Central memory CD8-positive, alpha-beta T cell (primary cell): ENCODE results near the gene FBN3.
"Not testable (repeated sequence)": the region's sequence is repeated elsewhere in the genome, so short reads cannot be mapped to it uniquely, and the experiment has no call there.

Experiments
- ATAC-seq: fragments of 150-1000 bp; cut with Tn5 transposase; replicated peaks from 2 replicates; pipeline ENCODE4 v1.10.0; 2022; ENCODE audit warnings: mild to moderate bottlenecking, moderate FRiP score, moderate number of reproducible peaks; ENCODE audit not compliant: poor library complexity, severe bottlenecking; ENCODE audit errors: extremely low read depth
- DNase-seq, 2 donors: peaks; one replicate each; pipeline ENCODE4 v3.0.0; 2021; ENCODE audit warnings: low spot score in 2 of 2
- H3K27ac Mint-ChIP-seq: one replicate; pipeline ENCODE4 v1.8.0; 2022; ENCODE audit warnings: low read depth, mild to moderate bottlenecking, moderate library complexity, mixed read lengths
- H3K27me3 Mint-ChIP-seq: one replicate; pipeline ENCODE4 v1.8.0; 2022; ENCODE audit warnings: mixed read lengths
- H3K36me3 Mint-ChIP-seq: one replicate; pipeline ENCODE4 v1.8.0; 2022; ENCODE audit warnings: mild to moderate bottlenecking, moderate library complexity, mixed read lengths; ENCODE audit not compliant: insufficient read depth
- H3K4me1 Mint-ChIP-seq: one replicate; pipeline ENCODE4 v1.8.0; 2022; ENCODE audit warnings: mixed read lengths
- H3K4me3 Mint-ChIP-seq: one replicate; pipeline ENCODE4 v1.8.0; 2022; ENCODE audit warnings: mild to moderate bottlenecking, moderate library complexity, mixed read lengths
- H3K9me3 Mint-ChIP-seq: one replicate; pipeline ENCODE4 v1.8.0; 2022; ENCODE audit warnings: mixed read lengths

FBN3 gene

DNA sequence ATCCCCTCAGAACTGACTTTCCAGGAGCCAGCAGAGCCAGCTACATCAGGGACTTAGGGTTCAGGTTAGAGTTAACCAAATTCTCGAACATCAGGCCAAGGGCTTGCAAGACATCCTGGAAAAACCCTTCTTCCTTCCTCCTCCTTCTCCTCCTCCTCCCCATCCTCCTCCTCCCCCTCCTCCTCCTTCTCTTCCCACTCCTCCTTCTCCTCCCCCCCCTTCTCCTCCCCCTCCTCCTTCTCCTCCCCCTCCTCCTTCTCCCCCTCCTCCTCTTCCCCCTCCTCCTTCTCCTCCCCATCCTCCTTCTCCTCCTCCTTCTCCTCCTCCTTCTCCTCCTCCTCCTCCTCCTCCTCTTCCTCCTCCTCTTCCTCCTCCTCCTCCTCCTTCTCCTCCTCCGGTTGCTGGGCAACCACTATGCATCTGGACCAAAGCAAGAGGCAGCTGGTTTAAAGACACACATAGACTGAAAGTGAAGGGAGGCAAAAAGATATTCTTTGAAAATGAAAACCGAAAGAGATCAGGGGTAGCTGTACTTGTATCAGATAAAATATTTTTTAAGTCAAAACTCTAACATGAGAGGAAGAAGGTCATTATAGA lies 102.7 kb downstream of the FBN3 start:
- Mint-ChIP-seq H3K36me3 (peaks cover 2% of the 10 kb centered on the region), H3K27me3 (peaks cover 29% of the 10 kb centered on the region), H3K27ac (no peak overlapping the region), H3K4me1 (peaks cover 7% of the 10 kb centered on the region), H3K4me3 (no peak overlapping the region), H3K9me3 (no peaks in the 10 kb centered on the region)
- ATAC-seq, result no peak
- no peak for DNase-seq

DNA sequence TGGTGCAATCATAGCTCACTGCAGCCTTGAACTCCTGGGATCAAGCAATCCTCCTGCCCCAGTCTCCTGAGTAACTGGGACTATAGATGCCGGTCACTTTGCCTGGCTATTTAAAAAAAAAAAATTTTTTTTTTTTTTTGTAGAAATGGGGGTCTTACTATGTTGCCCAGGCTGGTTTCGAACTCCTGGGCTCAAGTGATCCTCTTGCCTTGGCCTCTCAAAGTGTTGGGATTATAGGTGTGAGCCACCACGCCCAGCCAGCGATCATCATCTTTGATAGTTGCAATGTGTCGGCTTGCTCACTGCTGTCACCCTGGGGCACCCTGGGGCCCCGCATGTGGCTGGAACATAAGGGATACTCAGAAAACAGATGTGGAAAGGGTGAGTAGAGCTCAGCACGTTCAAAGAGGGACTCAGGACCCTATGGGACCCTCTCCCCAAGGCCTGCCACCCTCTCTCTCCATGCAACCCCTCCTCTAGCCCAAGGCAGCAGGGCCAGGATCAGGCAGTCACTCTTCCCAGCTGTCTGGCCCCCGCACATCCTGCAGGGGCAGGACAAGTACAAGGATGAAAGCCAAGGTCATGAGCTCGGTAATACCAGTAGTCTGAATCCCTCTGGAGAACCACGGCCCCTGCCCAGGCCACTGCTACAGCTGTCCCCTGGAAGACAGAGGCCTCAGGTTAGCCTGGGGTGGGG lies 103.4 kb downstream of the FBN3 start:
- no peak overlapping the region for H3K27ac Mint-ChIP-seq
- H3K36me3 Mint-ChIP-seq, result peaks cover 2% of the 10 kb centered on the region
- H3K27me3 Mint-ChIP-seq, result peaks cover 35% of the 10 kb centered on the region
- H3K4me1 Mint-ChIP-seq, result peaks cover 7% of the 10 kb centered on the region
- no peaks in the 10 kb centered on the region for H3K9me3 Mint-ChIP-seq
- ATAC-seq, result no peak
- no peak for DNase-seq
- H3K4me3 Mint-ChIP-seq, result no peak overlapping the region

DNA sequence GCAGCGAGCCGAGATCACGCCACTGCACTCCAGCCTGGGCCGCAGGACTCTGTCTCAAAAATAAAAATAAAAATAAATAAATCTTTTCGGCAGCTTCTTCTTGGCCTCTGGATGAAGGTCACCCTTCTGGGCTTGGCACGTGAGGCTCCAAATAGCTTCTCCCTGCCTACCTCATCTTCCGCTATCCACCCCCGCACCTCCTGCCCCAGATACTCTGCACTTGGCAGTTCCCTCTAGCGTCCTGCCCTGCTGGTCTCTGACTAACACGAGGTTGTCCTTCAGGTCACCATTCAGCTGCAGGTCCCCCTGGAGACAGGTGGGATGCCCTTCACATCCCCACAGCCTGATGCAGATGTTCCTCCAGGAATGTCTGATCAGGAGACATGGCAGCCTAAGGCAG lies 105.4 kb downstream of the FBN3 start:
- Mint-ChIP-seq H3K9me3 (no peaks in the 10 kb centered on the region), H3K4me1 (no peaks in the 10 kb centered on the region), H3K27ac (no peak overlapping the region), H3K4me3 (no peak overlapping the region), H3K36me3 (peaks cover 2% of the 10 kb centered on the region), H3K27me3 (peaks cover 40% of the 10 kb centered on the region)
- ATAC-seq, result no peak
- no peak for DNase-seq

DNA sequence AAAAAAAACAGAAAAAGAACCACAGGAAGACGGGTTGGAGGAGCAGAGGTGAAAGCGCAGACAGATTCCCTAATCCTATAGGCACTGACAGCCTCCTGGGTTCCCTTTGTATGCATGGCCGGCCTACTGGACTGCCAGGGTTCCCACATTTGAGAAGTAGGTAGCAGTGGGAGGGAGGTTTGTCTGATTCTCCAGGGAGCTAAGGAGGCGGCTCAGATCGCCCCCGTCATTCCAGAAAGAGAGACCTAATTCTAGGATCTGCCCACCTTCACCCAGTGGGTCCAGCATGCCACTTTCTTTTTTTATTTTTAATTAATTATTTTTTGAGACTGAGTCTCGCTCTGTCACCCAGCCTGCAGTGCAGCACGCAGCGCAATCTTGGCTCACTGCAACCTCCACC lies 106.5 kb downstream of the FBN3 start:
- no peaks in the 10 kb centered on the region for H3K9me3 Mint-ChIP-seq
- ATAC-seq, result no peak
- no peaks in the 10 kb centered on the region for H3K4me1 Mint-ChIP-seq
- no peak overlapping the region for H3K4me3 Mint-ChIP-seq
- peaks cover 32% of the 10 kb centered on the region for H3K27me3 Mint-ChIP-seq
- no peak for DNase-seq
- H3K36me3 Mint-ChIP-seq, result peaks cover 2% of the 10 kb centered on the region
- H3K27ac Mint-ChIP-seq, result no peak overlapping the region

DNA sequence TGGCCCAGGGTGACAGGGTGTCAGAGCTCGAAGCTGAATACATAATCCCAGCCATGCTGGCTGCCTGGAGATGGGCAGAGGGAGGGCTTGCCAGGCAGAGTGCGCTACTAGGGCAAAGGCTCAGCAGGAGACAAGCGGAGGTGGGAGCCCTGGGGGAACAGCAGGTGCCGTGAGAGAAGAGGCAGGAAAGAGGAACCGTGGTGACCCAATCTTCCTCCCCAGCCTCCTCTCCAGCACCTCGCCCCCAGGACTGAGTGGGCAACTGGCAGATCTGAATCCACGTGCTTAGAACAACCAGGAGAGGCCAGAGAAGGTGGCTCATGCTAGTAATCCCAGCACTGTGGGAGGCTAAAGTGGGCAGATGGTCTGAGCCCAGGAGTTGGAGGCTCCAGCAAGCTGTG lies 107.9 kb downstream of the FBN3 start:
- Mint-ChIP-seq H3K36me3 (peaks cover 2% of the 10 kb centered on the region), H3K4me3 (no peak overlapping the region), H3K4me1 (no peaks in the 10 kb centered on the region), H3K27ac (no peak overlapping the region), H3K9me3 (no peaks in the 10 kb centered on the region), H3K27me3 (peaks cover 35% of the 10 kb centered on the region)
- DNase-seq (no peak), ATAC-seq (no peak)

DNA sequence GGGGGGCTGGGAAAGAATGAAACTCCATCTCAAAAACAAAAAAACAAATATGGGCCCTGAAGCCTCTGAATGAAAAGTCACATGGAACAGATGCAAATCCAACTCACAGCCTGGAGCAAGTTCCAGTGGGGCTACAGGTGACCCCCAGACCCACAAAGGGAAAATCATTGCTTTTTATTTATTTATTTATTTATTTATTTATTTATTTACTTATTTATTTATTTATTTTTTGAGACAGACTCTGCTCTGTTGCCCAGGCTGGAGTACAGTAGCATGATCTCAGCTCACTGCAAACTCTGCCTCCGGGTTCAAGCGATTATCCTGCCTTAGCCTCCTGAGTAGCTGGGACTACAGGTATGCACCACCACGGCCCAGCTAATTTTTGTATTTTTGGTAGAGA lies 110.2 kb downstream of the FBN3 start:
- Mint-ChIP-seq H3K36me3 (peaks cover 2% of the 10 kb centered on the region), H3K27ac (no peak overlapping the region), H3K27me3 (peaks cover 40% of the 10 kb centered on the region), H3K4me3 (no peak overlapping the region), H3K4me1 (no peaks in the 10 kb centered on the region), H3K9me3 (no peaks in the 10 kb centered on the region)
- ATAC-seq, result no peak
- DNase-seq, result no peak

DNA sequence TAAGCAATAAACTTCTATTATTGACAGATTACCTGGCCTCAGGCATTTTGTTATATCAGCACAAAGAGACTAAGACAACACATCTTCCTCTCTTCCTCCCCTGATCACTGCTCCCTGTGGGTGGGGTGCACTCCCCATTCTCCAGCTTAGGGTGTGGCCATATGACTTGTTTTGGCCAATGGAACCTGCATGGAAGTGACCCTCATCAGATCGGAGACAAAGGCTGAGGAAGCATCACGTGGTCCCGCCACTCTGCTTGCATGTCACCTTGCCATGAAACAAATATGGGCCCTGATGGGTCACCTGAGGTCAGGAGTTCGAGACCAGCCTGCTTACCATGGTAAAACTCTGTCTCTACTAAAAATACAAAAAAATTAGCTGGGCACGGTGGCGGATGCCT lies 110.6 kb downstream of the FBN3 start:
- H3K4me3 Mint-ChIP-seq, result no peak overlapping the region
- no peaks in the 10 kb centered on the region for H3K9me3 Mint-ChIP-seq
- peaks cover 36% of the 10 kb centered on the region for H3K27me3 Mint-ChIP-seq
- H3K36me3 Mint-ChIP-seq, result no peaks in the 10 kb centered on the region
- DNase-seq (no peak), ATAC-seq (no peak)
- H3K27ac Mint-ChIP-seq, result no peak overlapping the region
- no peaks in the 10 kb centered on the region for H3K4me1 Mint-ChIP-seq

DNA sequence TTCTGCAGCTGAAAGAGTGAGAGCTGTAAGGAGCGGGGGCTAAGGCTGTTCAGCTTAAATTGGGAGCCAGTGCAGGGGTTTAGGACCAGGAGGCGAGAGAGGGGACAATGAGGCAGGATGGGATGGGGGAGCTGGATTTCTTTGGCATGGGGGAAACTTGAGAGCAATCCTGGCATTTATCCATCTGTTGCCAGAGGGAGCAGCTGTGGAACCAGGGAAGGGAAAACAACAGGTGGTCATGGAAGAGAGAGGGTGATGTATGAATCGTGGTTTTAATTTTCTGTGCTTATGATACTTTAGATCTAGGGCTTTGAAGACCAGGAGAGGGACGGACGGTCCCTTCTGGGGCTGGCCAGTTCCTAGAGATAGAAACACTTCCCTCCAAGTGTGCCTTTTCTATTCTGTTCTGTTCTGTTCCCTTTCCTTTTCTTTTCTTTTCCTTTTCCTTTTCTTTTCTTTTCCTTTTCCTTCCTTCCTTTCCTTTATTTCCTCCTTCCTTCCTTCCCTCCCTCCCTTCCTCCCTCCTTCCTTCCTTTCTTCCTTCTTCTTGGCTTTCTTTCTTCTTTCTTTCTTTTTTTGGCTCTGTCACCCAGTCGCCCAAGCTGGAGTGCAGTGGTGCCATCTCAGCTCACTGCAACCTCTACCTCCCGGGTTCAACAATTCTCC lies 112.8 kb downstream of the FBN3 start:
- no peaks in the 10 kb centered on the region for H3K9me3 Mint-ChIP-seq
- H3K4me1 Mint-ChIP-seq, result no peaks in the 10 kb centered on the region
- no peak for ATAC-seq
- no peak overlapping the region for H3K27ac Mint-ChIP-seq
- H3K27me3 Mint-ChIP-seq, result peaks cover 29% of the 10 kb centered on the region
- no peaks in the 10 kb centered on the region for H3K36me3 Mint-ChIP-seq
- DNase-seq, result no peak
- H3K4me3 Mint-ChIP-seq, result no peak overlapping the region

DNA sequence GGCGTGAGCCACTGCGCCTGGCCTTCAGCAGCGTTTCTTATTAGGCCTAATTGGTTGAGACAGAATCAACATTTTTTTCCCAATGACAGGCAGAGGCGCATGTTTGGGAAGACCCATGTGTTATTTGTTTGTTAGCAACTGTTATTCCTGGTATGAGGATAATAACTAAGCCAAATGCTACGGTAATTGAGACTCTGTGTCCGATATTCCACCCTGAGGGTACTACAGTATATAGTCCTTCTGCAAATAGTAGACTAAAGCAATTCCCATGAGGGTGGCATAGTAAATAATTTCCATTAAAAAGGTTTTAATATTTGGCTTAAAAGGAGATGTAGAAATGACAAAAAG lies 115.2 kb downstream of the FBN3 start:
- DNase-seq (no peak), ATAC-seq (no peak)
- no peaks in the 10 kb centered on the region for H3K36me3 Mint-ChIP-seq
- no peak overlapping the region for H3K4me3 Mint-ChIP-seq
- no peaks in the 10 kb centered on the region for H3K9me3 Mint-ChIP-seq
- no peak overlapping the region for H3K27ac Mint-ChIP-seq
- H3K27me3 Mint-ChIP-seq, result peaks cover 19% of the 10 kb centered on the region
- no peaks in the 10 kb centered on the region for H3K4me1 Mint-ChIP-seq

DNA sequence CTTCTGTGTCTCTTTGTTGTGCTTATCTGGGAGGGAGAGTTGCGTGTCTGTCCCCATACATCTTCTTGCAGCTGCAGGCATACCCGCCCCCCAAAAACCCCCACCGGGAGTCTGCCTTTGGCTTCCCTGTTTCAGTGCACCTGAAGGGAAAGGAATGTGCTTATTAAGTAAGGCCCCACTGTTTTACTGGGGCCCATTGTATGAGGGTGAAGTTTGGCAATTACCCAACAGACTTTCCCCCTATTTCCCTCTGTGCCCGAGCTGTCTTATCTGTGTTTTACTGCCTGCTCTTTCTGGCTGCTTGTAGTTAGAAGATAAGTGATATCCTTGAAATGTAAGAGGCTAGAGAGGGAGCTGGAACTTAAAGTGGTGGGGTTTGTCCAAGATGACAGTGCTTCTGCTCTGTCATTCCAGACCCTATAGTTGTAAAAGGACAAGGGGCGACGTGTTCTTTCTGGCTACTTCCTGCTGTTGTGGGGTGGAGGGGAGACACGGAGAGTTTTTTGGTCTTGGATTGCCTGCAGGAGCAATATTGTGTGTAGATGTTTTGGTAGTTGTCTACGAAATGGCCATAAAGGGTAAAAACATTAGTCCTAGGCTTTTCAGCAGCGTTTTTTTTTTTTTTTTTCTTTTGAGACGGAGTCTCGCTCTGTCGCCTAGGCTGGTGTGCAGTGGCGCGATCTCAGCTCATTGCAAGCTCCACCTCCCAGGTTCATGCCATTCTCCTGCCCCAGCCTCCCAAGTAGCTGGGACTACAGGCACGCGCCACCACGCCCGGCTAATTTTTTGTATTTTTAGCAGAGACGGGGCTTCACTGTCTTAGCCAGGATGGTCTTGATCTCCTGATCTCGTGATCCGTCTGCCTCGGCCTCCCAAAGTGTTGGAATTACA lies 115.9 kb downstream of the FBN3 start:
- not testable (repeated sequence) for ATAC-seq, DNase-seq, H3K4me1 Mint-ChIP-seq, H3K27ac Mint-ChIP-seq, H3K36me3 Mint-ChIP-seq, H3K9me3 Mint-ChIP-seq, H3K4me3 Mint-ChIP-seq
- peaks cover 19% of the 10 kb centered on the region for H3K27me3 Mint-ChIP-seq

DNA sequence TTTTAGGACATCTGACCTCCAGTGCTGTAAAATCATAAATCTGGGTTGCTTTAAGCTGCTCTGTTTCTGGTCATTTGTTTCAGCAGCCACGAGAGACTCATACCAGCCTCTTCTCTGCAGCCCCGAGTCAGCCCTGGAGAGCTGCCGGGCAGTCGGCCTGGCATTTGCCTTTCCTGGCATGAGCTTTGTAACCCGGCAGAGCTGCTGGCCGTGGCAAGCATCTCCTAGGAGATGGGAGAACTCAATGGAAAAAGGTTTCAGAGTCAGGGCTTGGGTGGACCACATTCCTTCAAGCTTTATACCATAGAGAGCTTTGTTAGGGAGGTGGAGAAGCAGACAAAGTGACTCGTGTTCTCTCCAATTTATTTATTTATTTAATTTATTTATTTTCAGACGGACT lies 118.4 kb downstream of the FBN3 start:
- H3K36me3 Mint-ChIP-seq, result peaks cover 1% of the 10 kb centered on the region
- no peaks in the 10 kb centered on the region for H3K4me1 Mint-ChIP-seq
- no peak overlapping the region for H3K27ac Mint-ChIP-seq
- no peak overlapping the region for H3K4me3 Mint-ChIP-seq
- no peaks in the 10 kb centered on the region for H3K9me3 Mint-ChIP-seq
- DNase-seq (no peak), ATAC-seq (no peak)
- peaks cover 2% of the 10 kb centered on the region for H3K27me3 Mint-ChIP-seq

DNA sequence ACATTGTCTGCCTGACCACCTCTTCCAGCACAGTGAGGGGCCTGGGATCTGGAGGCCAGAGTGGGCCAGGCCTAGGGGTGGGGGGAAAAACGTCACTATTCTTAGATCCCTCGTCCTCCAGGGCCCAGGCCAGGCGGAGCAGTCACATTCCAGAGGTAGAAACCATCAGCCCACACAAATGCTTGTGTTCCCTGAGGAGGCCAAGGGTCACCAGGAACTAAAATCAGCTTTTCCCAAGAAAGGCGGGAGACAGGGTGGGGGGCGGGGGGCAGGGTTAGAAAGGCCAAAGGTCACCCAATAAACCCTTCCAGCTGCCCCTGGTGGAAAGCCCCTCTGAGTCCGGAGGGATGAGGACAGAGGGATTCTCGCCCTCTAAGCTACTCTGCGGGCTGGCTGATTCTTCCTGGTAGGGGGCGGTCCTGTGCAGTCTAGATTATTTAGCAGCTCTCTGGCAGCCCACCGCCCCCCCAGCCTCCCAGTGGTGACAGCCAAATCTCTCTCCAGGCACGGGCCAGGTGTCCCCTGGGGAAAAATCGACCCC lies 120.4 kb downstream of the FBN3 start:
- Mint-ChIP-seq H3K4me3 (no peak overlapping the region), H3K9me3 (no peaks in the 10 kb centered on the region), H3K36me3 (peaks cover 1% of the 10 kb centered on the region), H3K27me3 (no peaks in the 10 kb centered on the region), H3K27ac (no peak overlapping the region), H3K4me1 (no peaks in the 10 kb centered on the region)
- DNase-seq (no peak), ATAC-seq (no peak)
